ENCODE data around the gene MAB21L3. TPM values are rescaled to one million over a fixed set of nuclear protein-coding genes. Genes with fewer than 3 reads are reported as not detected.

The MAB21L3 gene
- total and polyA plus RNA-seq, 2 of the 13 experiments (the other 11 are each of a cell fraction or from before 2014, with no cell fraction given): 0.55 to 4.1 TPM

GRCh38 chr1:116110567-116111523 lies at the start of gene MAB21L3 (continued):
- TF ChIP-seq ZNF343 (CRISPR knock-in tag; IDR thresholded peaks at IDR 0.05): no peak
- no peak for TF ChIP-seq ZNF549 (CRISPR knock-in tag; IDR thresholded peaks at IDR 0.05)
- TF ChIP-seq ZNF615 (CRISPR knock-in tag; IDR thresholded peaks at IDR 0.05; ENCODE audit: borderline replicate concordance): no peak
- TF ChIP-seq JUN (CRISPR knock-in tag; IDR thresholded peaks at IDR 0.05): no peak
- TF ChIP-seq SYNCRIP (IDR thresholded peaks at IDR 0.05; ENCODE audit: insufficient read depth, low read depth, low read length): no peak
- TF ChIP-seq SALL2 (CRISPR knock-in tag; IDR thresholded peaks at IDR 0.05): no peak
- no peak for TF ChIP-seq ZNF546 (CRISPR knock-in tag; conservative IDR thresholded peaks at IDR 0.05)
- no peak for TF ChIP-seq ZSCAN9 (CRISPR knock-in tag; IDR thresholded peaks at IDR 0.05; ENCODE audit: borderline replicate concordance)
- TF ChIP-seq MIER3 (CRISPR knock-in tag; IDR thresholded peaks at IDR 0.05; ENCODE audit: borderline replicate concordance): peak; percentile 36; the same call in 1 of the 2 replicates
- TF ChIP-seq ZNF350 (CRISPR knock-in tag; IDR thresholded peaks at IDR 0.05; ENCODE audit: borderline replicate concordance, low read depth): no peak
- TF ChIP-seq ZNF761 (CRISPR knock-in tag; conservative IDR thresholded peaks at IDR 0.05): no peak
- TF ChIP-seq HDAC6 (IDR thresholded peaks at IDR 0.05; ENCODE audit: low read depth, low read length): no peak
- no peak for TF ChIP-seq ZNF34 (CRISPR knock-in tag; IDR thresholded peaks at IDR 0.05; ENCODE audit: borderline replicate concordance)
- TF ChIP-seq HOXD1 (CRISPR knock-in tag; IDR thresholded peaks at IDR 0.05): no peak
- no peak for TF ChIP-seq CC2D1A (CRISPR knock-in tag; IDR thresholded peaks at IDR 0.05)
- TF ChIP-seq ZNF101 (CRISPR knock-in tag; IDR thresholded peaks at IDR 0.05; ENCODE audit: borderline replicate concordance, low read depth): no peak
- TF ChIP-seq PREB (CRISPR knock-in tag; IDR thresholded peaks at IDR 0.05): no peak
- TF ChIP-seq ZNF512B (CRISPR knock-in tag; IDR thresholded peaks at IDR 0.05; ENCODE audit: borderline replicate concordance): no peak
- TF ChIP-seq ATF2 (CRISPR knock-in tag; IDR thresholded peaks at IDR 0.05): no peak
- no peak for TF ChIP-seq NR3C1 (CRISPR knock-in tag; IDR thresholded peaks at IDR 0.05)
- TF ChIP-seq ZNF232 (CRISPR knock-in tag; IDR thresholded peaks at IDR 0.05; ENCODE audit: borderline replicate concordance): no peak
- no peak for TF ChIP-seq ZNF772 (CRISPR knock-in tag; IDR thresholded peaks at IDR 0.05)
- TF ChIP-seq ZNF501 (CRISPR knock-in tag; IDR thresholded peaks at IDR 0.05): no peak
- no peak; the same call in 1 of the 2 replicates for TF ChIP-seq ZSCAN21 (CRISPR knock-in tag; IDR thresholded peaks at IDR 0.05; ENCODE audit: borderline replicate concordance)
- peak; percentile 29 for TF ChIP-seq ASH2L (IDR thresholded peaks at IDR 0.05; ENCODE audit: insufficient read length, low read depth, low read length)
